ENCODE results near the gene ZNF462. TPM values are rescaled to one million over a fixed set of nuclear protein-coding genes. Genes with fewer than 3 reads are reported as not detected.
"Not testable (repeated sequence)": the region's sequence is repeated elsewhere in the genome, so short reads cannot be mapped to it uniquely, and the experiment has no call there.

ZNF462 gene
- total RNA-seq, 1 donor from 2014 or later, result 108 TPM

- not testable (repeated sequence) for DNase-seq (ENCODE audit: low spot score in 2 of 2); FAIRE-seq
Measured at GRCh38 chr9:106989904-106990303, 126.9 kb downstream of the ZNF462 start.

- FAIRE-seq (no peak), DNase-seq (ENCODE audit: low spot score in 2 of 2) (no peak)
Measured at GRCh38 chr9:106992186-106992585, 129.2 kb downstream of the ZNF462 start.

- DNase-seq (ENCODE audit: low spot score in 2 of 2) (no peak), FAIRE-seq (no peak)
Measured at GRCh38 chr9:106993603-106994002, 130.6 kb downstream of the ZNF462 start.

DNA sequence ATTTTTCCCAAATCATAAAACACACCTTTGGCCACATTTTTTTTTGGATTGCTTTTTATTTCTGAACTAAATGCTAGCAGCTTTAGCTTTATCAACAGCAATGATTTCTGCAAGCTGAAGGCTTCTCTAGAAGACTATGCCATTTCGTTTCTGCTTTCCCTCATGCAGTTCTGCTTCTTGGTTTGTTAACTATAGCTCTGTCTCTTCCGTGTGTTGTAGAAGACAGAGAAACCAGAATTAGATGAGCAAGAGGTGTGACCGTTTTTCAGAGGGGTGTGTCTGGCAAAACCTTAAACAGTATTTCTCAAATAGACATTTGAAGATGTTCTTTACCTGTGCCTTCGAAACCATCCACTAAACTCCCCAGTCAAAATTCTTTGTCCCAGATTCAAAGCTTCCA lies 131.5 kb downstream of the ZNF462 start:
- FAIRE-seq (no peak), DNase-seq (ENCODE audit: low spot score in 2 of 2) (no peak)

DNA sequence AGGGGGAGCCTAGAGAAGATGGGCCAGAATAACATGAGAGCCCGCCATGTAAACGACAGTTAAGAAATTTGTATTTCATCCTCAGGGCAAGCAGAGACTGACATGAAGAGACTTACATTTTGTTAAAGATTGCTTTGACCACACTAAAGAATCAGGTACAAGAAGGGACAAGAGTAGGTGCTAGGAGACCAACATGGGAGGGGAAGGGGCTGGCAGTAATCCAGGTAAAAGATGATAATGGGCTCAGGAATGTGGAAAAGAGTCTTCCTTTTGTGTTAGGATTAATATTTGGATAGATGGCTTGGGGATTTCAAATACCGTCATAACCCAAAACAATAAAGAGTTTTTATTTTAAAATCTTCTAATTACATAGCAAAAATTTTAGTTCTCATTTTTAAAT lies 137.3 kb downstream of the ZNF462 start:
- FAIRE-seq (no peak), DNase-seq (ENCODE audit: low spot score in 2 of 2) (no peak)

DNA sequence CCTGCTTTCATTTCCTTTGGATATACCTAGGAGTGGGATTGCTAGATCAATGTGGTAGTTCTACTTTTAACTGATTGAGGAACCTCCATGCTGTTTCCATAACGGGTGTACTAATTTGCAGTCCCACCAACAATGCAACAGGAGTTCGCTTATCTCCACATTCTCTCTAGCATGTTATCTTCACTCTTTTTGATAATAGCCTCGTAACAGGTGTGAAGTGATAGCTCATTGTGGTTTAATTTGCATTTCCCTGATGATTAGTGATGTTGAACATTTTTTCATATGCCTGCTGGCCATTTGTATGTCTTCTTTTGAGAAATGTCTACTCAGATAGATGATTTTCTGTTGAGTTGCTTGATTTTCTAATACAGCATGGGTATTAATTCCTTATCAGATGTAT lies 142.2 kb downstream of the ZNF462 start:
- FAIRE-seq, result no peak

DNA sequence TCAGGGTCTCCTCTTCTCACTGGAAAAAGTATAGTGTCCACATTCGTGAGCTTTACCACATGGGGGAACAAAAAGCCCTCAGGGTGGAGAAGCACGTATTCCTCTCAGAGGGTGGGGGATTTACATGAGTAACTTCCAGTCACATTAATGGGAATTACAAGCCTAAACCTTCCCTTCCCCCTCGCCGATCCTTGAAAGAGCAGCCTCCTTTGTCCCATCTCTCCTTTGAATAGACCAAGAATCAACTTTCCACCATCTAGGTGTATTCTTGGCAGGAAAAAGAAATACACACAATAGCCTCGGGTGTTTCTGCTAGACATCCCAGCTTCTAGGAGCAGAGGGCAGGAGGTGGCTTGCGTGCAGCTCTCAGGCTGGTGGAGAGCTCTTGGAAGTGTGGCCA lies 144.4 kb downstream of the ZNF462 start:
- DNase-seq (ENCODE audit: low spot score in 2 of 2), result no peak
- FAIRE-seq, result no peak

More for the DNA sequence above, 142.2 kb downstream of the ZNF462 start:
- DNase-seq (ENCODE audit: low spot score in 2 of 2), result no peak

DNA sequence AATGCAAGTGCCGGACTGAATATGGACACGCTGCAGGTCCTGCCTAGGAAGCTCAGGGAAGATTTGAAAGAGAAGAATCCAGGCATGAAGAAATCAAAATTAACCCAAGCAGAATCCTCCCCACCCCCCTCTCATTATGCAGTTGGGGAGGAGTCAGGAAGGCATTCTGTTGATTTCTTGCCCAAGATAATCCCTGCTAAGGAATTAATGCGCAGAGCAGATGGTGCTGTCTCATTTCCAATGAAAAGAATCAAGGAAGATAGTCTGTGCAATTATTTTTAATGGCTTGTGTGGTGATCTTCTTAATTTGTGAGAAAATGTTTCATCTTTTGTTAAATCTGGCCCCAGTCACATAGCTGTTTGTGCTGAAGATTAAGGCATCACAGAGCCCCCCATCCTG lies 145.0 kb downstream of the ZNF462 start:
- FAIRE-seq, result no peak
- DNase-seq (ENCODE audit: low spot score in 2 of 2), result no peak

DNA sequence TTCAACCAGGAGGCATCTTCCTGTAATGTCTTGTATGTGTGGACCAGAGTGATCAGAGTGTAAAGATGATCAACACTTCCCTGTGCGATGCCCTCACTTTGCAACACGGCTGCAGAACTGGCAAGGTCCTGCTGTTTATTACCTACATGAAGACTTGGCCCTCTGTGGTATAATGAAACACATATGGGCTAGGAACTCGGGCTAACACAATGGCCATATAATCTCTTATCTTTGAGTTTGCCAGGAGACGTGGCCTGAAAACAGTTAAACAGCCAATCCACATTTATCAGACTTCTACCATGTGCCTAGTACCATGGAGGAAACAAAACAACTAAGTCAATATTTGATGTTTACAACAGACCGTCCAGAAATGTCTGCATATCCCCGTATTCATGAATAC lies 145.5 kb downstream of the ZNF462 start:
- DNase-seq (ENCODE audit: low spot score in 2 of 2) (no peak), FAIRE-seq (no peak)

DNA sequence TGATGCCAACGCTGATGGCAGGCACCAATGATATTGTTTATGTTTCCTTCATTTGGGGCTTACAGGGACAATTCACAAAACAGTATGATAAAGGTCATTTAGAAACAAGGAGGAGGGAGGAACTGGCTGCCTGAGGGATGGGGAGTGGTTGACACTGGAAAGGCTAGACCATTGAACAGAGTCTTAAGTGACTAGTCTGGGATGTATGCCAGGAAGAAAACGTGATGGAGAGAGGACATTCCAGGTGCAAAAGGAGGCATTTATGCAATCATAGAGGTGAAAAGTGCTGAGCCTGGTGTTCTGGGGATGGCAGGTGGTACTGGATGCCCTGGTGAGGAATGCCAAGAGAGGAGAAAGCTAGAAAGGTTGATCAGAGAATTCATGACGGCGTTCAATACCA lies 153.4 kb downstream of the ZNF462 start:
- no peak for FAIRE-seq

GRCh38 chr9:107018861-107019545 lies 156.0 kb downstream of the ZNF462 start:
- FAIRE-seq (no peak), DNase-seq (ENCODE audit: low spot score in 2 of 2) (no peak)

More for the DNA sequence above, 153.4 kb downstream of the ZNF462 start:
- DNase-seq (ENCODE audit: low spot score in 2 of 2), result no peak

DNA sequence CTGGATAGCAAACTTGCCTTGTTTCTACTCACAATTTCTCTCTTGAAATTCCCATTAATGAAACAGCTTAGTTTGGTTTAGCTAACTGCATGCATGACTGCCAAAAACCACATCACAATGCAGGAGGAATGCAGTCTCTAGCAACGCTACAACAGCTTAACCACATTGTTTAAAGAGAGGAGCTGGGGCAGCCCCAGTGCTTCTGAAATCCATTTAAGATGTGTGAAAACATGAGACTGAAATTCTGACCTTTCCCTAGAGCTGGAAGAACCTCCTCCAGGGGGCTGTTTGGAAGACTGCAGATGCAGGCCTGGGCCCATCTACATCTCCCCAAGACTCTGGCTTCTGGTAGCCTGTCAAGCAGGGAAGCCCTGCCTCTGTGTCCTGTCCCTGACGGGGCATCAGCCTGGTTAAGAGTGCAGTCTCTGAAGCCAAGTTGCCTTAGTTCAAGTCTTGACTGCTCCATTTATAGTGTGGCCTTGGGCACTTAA lies 157.1 kb downstream of the ZNF462 start:
- FAIRE-seq, result no peak

DNA sequence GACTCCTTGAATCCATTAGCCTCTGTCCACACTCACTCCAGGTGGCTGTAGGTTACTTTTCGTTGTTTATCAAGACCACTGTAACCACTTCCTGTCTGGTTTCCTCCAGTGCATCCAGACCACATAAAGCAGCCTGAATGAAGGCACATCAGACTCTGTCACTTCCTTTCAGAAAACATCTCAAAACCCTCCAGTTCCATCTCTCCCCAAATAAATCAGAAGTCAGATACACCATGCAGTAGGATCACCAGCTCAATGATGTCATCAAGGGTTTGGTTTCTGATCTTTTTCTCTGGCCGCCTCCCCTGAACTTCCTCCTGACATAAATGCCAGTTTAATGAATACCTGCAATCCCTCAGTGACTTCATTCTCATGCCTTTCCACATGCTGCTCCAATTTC lies 161.2 kb downstream of the ZNF462 start:
- DNase-seq (ENCODE audit: low spot score in 2 of 2) (no peak), FAIRE-seq (no peak)

More for the DNA sequence above, 157.1 kb downstream of the ZNF462 start:
- no peak for DNase-seq (ENCODE audit: low spot score in 2 of 2)

DNA sequence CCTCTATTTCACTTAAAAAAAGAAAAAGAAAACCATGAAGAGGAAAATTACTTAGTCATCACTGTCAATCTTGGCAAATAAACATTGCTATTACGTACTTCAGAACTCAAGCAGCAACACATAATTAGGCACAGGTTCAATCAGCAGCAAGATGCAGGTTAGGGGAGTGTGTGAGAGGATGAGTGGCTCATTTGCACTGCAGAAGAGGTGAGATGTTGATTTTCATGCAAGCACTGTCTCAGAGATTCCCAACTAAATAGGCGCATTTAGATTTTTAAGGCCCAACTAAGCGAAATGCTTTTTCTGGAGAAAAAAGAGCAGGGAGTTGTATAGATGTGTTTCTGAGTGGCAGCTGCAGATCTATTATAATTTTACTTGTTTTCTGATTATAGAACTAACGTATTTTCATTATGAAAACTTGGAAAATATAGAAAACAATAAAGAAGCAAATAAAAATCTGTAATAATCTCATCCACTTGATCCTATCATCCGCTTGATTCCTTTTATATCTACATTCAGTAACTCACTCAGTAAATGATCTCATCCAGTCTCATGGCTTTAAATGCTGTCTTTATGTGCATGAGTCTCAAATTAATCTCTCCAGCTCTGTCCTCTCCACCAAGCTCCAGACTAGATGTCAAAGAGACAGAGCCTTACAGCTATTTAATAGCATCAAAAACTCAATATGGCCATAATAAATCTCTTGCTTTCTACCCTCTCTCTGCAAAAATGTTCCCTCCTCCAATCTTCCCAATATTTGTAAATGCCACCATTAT lies 162.5 kb downstream of the ZNF462 start:
- DNase-seq (ENCODE audit: low spot score in 2 of 2) (no peak), FAIRE-seq (no peak)

DNA sequence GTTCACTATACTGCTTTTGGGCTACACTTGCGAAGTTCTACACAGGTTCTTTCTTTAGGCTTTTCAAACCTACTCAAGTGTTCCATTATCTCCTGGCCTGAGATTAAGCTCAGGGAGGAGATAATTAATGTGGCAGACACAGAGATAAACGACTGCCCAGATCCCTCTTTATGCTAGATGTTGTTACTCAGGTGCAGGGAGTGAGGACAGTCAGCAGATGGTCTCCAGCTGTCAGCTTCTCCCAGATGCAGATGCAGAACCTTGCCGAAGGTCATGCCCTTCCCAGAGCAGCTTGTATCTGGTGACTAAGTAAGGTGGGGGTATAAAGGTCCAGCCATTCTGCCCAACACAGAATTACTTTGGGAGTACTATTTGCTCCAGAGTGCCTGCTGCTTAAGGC lies 166.2 kb downstream of the ZNF462 start:
- DNase-seq (ENCODE audit: low spot score in 2 of 2), result no peak
- no peak for FAIRE-seq

GRCh38 chr9:107033966-107034365 lies 171.0 kb downstream of the ZNF462 start:
- no peak for DNase-seq (ENCODE audit: low spot score in 2 of 2)
- no peak for FAIRE-seq

GRCh38 chr9:107034831-107035230 lies 171.9 kb downstream of the ZNF462 start:
- DNase-seq (ENCODE audit: low spot score in 2 of 2), result no peak
- no peak for FAIRE-seq

- DNase-seq (ENCODE audit: low spot score in 2 of 2) (no peak), FAIRE-seq (no peak)
Measured at GRCh38 chr9:107036367-107036766, 173.4 kb downstream of the ZNF462 start.

DNA sequence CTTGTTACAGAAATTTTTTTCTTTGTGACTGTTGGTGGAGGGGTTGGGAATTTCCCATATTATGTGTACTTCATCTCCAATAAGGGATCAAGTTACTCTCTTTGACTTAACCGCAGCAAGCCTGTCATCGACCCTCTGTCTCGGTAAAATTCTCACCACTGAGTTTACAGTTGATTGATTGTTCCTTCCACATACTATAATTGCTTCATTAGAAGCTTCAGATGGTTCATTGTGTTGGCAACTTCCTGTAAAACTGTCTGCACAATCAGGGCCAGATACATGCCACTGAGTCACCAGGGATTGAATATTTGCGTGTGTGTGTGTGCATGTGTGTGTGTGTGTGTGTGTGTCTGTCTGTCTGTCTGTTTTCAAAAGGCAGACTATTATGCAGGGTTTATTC lies 176.6 kb downstream of the ZNF462 start:
- no peak for FAIRE-seq
- DNase-seq (ENCODE audit: low spot score in 2 of 2), result no peak

- no peak for FAIRE-seq
Measured at GRCh38 chr9:107042606-107043005, 179.6 kb downstream of the ZNF462 start.

DNA sequence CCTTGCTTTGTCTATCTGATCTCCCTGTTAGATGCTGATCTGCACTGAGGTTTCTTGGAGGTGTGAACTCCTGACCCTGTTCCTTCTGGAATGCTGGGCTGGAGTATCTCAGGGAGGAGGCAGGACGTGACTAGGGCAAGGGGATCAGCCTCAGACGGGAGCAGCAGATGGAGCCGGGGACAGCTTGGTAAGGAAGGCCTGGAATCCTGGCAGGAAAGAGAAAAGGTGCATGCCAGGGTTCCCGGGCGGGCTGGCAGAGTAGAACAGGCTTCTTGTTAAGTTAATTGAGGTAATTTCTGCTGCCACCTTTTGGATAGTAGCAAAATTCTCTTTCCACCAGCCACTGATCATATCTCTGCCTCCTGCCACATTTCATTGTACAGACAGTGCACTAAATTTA lies 180.9 kb downstream of the ZNF462 start:
- FAIRE-seq (no peak), DNase-seq (ENCODE audit: low spot score in 2 of 2) (peak in 1 of 2 donors; percentile 12)

More at GRCh38 chr9:107042606-107043005, 179.6 kb downstream of the ZNF462 start:
- DNase-seq (ENCODE audit: low spot score in 2 of 2), result no peak

DNA sequence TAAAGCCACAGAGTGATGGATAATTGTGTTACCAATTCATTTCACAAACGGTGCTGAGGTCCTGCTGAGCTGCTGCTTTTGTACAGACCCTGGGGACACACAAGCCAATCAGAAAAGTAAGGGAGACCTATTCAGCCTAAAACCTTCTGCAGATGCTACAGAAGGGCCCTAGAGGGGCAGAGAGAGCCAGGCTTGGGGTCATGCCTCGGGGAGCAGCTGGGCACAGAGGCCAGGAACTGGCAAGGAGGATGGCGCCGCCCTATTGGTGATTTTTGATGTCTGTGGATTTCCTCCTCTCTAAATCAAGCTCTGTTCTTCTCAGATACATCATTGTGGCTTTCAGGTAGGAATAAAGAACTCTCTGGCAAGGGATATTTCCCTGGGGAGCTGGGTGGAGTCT lies 181.9 kb downstream of the ZNF462 start:
- DNase-seq (ENCODE audit: low spot score in 2 of 2) (no peak), FAIRE-seq (no peak)
